ENCODE data around the gene LRRC56. TPM values are rescaled to one million over a fixed set of nuclear protein-coding genes. Genes with fewer than 3 reads are reported as not detected.

LRRC56 gene
- total and polyA plus RNA-seq, 9 of the 15 experiments (the other 6 are each of a cell fraction or from before 2014, with no cell fraction given), result 0.03 to 4.5 (median 1.0) TPM; not detected in 1

DNA sequence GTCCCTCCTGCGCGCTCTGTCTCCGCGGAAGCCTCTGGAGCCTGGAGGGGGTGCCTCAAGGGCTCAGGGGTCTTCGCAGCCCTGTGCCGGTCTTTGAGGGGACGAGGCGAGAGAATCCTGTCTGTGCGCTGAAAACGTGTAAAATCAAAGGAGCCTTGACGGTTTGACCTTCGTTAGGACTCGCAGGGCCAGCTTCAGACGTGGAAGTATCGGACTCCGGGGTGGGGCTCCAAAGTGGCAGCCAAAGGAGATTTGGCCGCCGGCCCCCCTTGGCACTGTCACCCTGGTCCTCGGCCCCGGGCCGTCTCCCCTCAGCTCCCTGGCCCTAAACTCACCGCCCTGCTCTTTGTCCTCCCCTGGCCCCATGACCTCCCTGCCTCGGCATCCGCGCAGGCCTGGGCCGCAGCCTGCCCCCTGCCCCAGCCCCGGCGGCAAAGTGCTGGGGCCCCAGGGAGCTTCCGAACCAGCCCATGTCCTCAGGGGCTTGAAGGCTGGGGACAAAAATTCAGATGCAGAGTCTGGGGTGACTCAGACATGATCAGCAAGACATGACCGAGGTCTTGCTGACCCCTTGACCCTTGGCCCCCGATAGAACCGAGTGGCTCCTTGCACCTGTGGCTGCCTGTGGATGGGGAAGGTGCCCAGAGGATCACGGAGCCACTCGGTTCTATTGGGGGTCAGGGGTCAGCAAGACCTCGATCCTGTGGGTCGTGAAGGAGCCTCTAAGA is 32.0 kb downstream of the LRRC56 start (continued):
- TF ChIP-seq ZBTB40 (IDR thresholded peaks at IDR 0.05) (0 out of 2 replicates have a peak, but pooled peaks have one; percentile 38), ZBTB40 (CRISPR knock-in tag; IDR thresholded peaks at IDR 0.05) (no peak), KAT7 (CRISPR knock-in tag; IDR thresholded peaks at IDR 0.05; ENCODE audit: borderline replicate concordance) (0 out of 2 replicates have a peak, but pooled peaks have one; percentile 27), NBN (IDR thresholded peaks at IDR 0.05; ENCODE audit: low read depth) (no peak), ZFX (CRISPR knock-in tag; IDR thresholded peaks at IDR 0.05) (peak; percentile 36; the same call in 1 of the 2 replicates), RBFOX2 (IDR thresholded peaks at IDR 0.05; ENCODE audit: low read depth, low read length) (peak; percentile 43), SRSF9 (IDR thresholded peaks at IDR 0.05; ENCODE audit: borderline replicate concordance, low read depth, low read length) (no peak), THRAP3 (IDR thresholded peaks at IDR 0.05; ENCODE audit: borderline replicate concordance) (no peak)
- TF ChIP-seq, protein P1, sequence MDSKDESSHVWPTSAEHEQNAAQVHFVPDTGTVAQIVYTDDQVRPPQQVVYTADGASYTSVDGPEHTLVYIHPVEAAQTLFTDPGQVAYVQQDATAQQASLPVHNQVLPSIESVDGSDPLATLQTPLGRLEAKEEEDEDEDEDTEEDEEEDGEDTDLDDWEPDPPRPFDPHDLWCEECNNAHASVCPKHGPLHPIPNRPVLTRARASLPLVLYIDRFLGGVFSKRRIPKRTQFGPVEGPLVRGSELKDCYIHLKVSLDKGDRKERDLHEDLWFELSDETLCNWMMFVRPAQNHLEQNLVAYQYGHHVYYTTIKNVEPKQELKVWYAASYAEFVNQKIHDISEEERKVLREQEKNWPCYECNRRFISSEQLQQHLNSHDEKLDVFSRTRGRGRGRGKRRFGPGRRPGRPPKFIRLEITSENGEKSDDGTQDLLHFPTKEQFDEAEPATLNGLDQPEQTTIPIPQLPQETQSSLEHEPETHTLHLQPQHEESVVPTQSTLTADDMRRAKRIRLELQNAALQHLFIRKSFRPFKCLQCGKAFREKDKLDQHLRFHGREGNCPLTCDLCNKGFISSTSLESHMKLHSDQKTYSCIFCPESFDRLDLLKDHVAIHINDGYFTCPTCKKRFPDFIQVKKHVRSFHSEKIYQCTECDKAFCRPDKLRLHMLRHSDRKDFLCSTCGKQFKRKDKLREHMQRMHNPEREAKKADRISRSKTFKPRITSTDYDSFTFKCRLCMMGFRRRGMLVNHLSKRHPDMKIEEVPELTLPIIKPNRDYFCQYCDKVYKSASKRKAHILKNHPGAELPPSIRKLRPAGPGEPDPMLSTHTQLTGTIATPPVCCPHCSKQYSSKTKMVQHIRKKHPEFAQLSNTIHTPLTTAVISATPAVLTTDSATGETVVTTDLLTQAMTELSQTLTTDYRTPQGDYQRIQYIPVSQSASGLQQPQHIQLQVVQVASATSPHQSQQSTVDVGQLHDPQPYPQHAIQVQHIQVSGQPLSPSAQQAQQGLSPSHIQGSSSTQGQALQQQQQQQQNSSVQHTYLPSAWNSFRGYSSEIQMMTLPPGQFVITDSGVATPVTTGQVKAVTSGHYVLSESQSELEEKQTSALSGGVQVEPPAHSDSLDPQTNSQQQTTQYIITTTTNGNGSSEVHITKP (IDR thresholded peaks at IDR 0.05; ENCODE audit: partially characterized antibody), result peak; percentile 18
